Naive thymus-derived CD8-positive, alpha-beta T cell (primary cell): ENCODE results near the gene DYDC2. TPM values are rescaled to one million over a fixed set of nuclear protein-coding genes. Genes with fewer than 3 reads are reported as not detected.

Source experiments
- ATAC-seq, 2 donors: fragments of 150-1000 bp; cut with Tn5 transposase in 1 of 2; sonication (Bioruptor Pico), chemical (Tn5 transposase) in 1 of 2; 1 replicate in 1 of 2; 2 replicates in 1 of 2; pipeline ENCODE4 v1.10.0; 2021; ENCODE audit warnings: mild to moderate bottlenecking in 2 of 2, moderate library complexity in 2 of 2
- POLR2A ChIA-PET: fragments of 350-600 bp; sonication (Branson Sonifier 250); formaldehyde crosslinking; loops from one replicate; lab custom pipeline; 2021; ENCODE audit warnings: antibody characterized with exemption; lab: Charles Lee
- DNase-seq, 10 donors: peaks; one replicate each; pipeline versions ENCODE4 v3.0.0 to v3.0.0-alpha.2; 2020 to 2022
- H3K27ac Mint-ChIP-seq, 10 donors: one replicate each; pipeline ENCODE4 v1.8.0; 2020 to 2022; ENCODE audit warnings: mild to moderate bottlenecking in 10 of 10, mixed read lengths in 10 of 10, moderate library complexity in 4 of 10, inconsistent platforms in 1 of 10
- H3K27me3 Mint-ChIP-seq, 5 donors: one replicate each; pipeline ENCODE4 v1.8.0; 2021 to 2022; ENCODE audit warnings: mixed read lengths in 5 of 5
- H3K36me3 Mint-ChIP-seq, 3 donors: one replicate each; pipeline ENCODE4 v1.8.0; 2020 to 2022; ENCODE audit warnings: mixed read lengths in 3 of 3, mild to moderate bottlenecking in 2 of 3, inconsistent platforms in 1 of 3
- H3K4me1 Mint-ChIP-seq, 4 donors: one replicate each; pipeline ENCODE4 v1.8.0; 2021 to 2022; ENCODE audit warnings: mixed read lengths in 4 of 4
- H3K4me3 Mint-ChIP-seq, 10 donors: one replicate each; pipeline ENCODE4 v1.8.0; 2020 to 2022; ENCODE audit warnings: mild to moderate bottlenecking in 10 of 10, mixed read lengths in 10 of 10, moderate library complexity in 6 of 10, inconsistent platforms in 1 of 10
- H3K9me3 Mint-ChIP-seq, 9 donors: one replicate each; pipeline ENCODE4 v1.8.0; 2020 to 2022; ENCODE audit warnings: mixed read lengths in 9 of 9, mild to moderate bottlenecking in 3 of 9, inconsistent platforms in 1 of 9, moderate library complexity in 1 of 9
- polyA plus RNA-seq, 3 donors: library from polyadenylated mRNA; unstranded; fragments of 300-500 nt; fragmentation: Illumina TruSeq; gene quantifications; one replicate each; pipeline ENCODE4 v1.2.3, GENCODE V29; 2021
- total RNA-seq, 8 experiments: library from RNA in 2 of 8; stranded (reverse) in 2 of 8; gene quantifications; one replicate each; pipeline ENCODE4 v1.2.3 and lab custom pipeline; 2021 to 2026

Gene DYDC2
- total and polyA plus RNA-seq, 5 experiments from 2014 or later, result not detected

GRCh38 chr10:80379701-80380100, 23.1 kb downstream of the DYDC2 start:
- peak overlapping the region in 4 of 10 donors; percentile 13 to 69 (median 42) for H3K27ac Mint-ChIP-seq
- H3K27me3 Mint-ChIP-seq, result peaks cover 0 to 1% (median 0%) of the 10 kb centered on the region in 5 donors
- POLR2A ChIA-PET, result no interaction called here
- no peak overlapping the region for H3K4me3 Mint-ChIP-seq
- DNase-seq (no peak), ATAC-seq (no peak)
- H3K9me3 Mint-ChIP-seq, result no peaks in the 10 kb centered on the region
- H3K4me1 Mint-ChIP-seq, result peaks cover 7 to 18% (median 17%) of the 10 kb centered on the region in 4 donors
- H3K36me3 Mint-ChIP-seq, result no peaks in the 10 kb centered on the region

- H3K27ac Mint-ChIP-seq, result peak overlapping the region in 2 of 10 donors; percentile 30 to 31
Observed at GRCh38 chr10:80380185-80380584, 23.6 kb downstream of the DYDC2 start.

GRCh38 chr10:80382989-80383388, 26.4 kb downstream of the DYDC2 start:
- H3K36me3 Mint-ChIP-seq, result no peaks in the 10 kb centered on the region
- H3K9me3 Mint-ChIP-seq, result no peaks in the 10 kb centered on the region
- ATAC-seq (peak; percentile 58 to 67), DNase-seq (peak; percentile 23 to 77 (median 55))
- peaks cover 7 to 16% (median 16%) of the 10 kb centered on the region in 4 donors for H3K4me1 Mint-ChIP-seq
- H3K4me3 Mint-ChIP-seq, result peak overlapping the region in 3 of 10 donors; percentile 5 to 62 (median 42)
- POLR2A ChIA-PET, result interaction anchor here (0.5 to 1.8 kb wide), 3 partner anchors 24 to 206 kb away, joined by 3 to 12 read pairs (median 5); no protein-coding TSS in a partner anchor
- H3K27ac Mint-ChIP-seq, result peak overlapping the region in 9 of 10 donors; percentile 6 to 90 (median 57)
- peaks cover 0 to 1% (median 0%) of the 10 kb centered on the region in 5 donors for H3K27me3 Mint-ChIP-seq

More at GRCh38 chr10:80380185-80380584, 23.6 kb downstream of the DYDC2 start:
- POLR2A ChIA-PET, result no interaction called here
- no peaks in the 10 kb centered on the region for H3K36me3 Mint-ChIP-seq
- H3K4me1 Mint-ChIP-seq, result peaks cover 7 to 18% (median 17%) of the 10 kb centered on the region in 4 donors
- ATAC-seq (no peak), DNase-seq (no peak)
- peaks cover 0 to 1% (median 0%) of the 10 kb centered on the region in 5 donors for H3K27me3 Mint-ChIP-seq
- no peak overlapping the region for H3K4me3 Mint-ChIP-seq
- no peaks in the 10 kb centered on the region for H3K9me3 Mint-ChIP-seq

GRCh38 chr10:80390740-80391139, 34.2 kb downstream of the DYDC2 start:
- H3K9me3 Mint-ChIP-seq, result no peaks in the 10 kb centered on the region
- DNase-seq, result no peak
- POLR2A ChIA-PET, result interaction anchor here (0.7 kb wide), 1 partner anchor 171 kb away, joined by 4 read pairs; no protein-coding TSS in a partner anchor
- no peak overlapping the region for H3K27ac Mint-ChIP-seq
- no peak overlapping the region for H3K4me3 Mint-ChIP-seq
- peaks cover 0 to 3% (median 2%) of the 10 kb centered on the region in 5 donors for H3K27me3 Mint-ChIP-seq
- peaks cover 0 to 3% (median 0%) of the 10 kb centered on the region in 4 donors for H3K4me1 Mint-ChIP-seq
- ATAC-seq, result no peak
- H3K36me3 Mint-ChIP-seq, result no peaks in the 10 kb centered on the region

- no peaks in the 10 kb centered on the region for H3K9me3 Mint-ChIP-seq
- no peak overlapping the region for H3K4me3 Mint-ChIP-seq
- peaks cover 0 to 3% (median 0%) of the 10 kb centered on the region in 4 donors for H3K4me1 Mint-ChIP-seq
- no peak for ATAC-seq
- no peak for DNase-seq
- POLR2A ChIA-PET, result no interaction called here
- peaks cover 0 to 3% (median 2%) of the 10 kb centered on the region in 5 donors for H3K27me3 Mint-ChIP-seq
- H3K27ac Mint-ChIP-seq, result no peak overlapping the region
- no peaks in the 10 kb centered on the region for H3K36me3 Mint-ChIP-seq
Observed at GRCh38 chr10:80392250-80392649, 35.7 kb downstream of the DYDC2 start.

- POLR2A ChIA-PET, result interaction anchor here (0.7 kb wide), 1 partner anchor 111 kb away, joined by 3 read pairs; no protein-coding TSS in a partner anchor
Observed at GRCh38 chr10:80394358-80394916, 37.9 kb downstream of the DYDC2 start.

GRCh38 chr10:80397014-80397413, 40.4 kb downstream of the DYDC2 start:
- Mint-ChIP-seq H3K4me3 (no peak overlapping the region), H3K36me3 (no peaks in the 10 kb centered on the region), H3K27ac (no peak overlapping the region), H3K4me1 (no peaks in the 10 kb centered on the region), H3K9me3 (no peaks in the 10 kb centered on the region), H3K27me3 (peaks cover 0 to 3% (median 2%) of the 10 kb centered on the region in 5 donors)
- DNase-seq (no peak), ATAC-seq (no peak)
- POLR2A ChIA-PET, result interaction anchor here (0.7 kb wide), 1 partner anchor 76 kb away, joined by 4 read pairs; no protein-coding TSS in a partner anchor

More at GRCh38 chr10:80394358-80394916, 37.9 kb downstream of the DYDC2 start:
- no peaks in the 10 kb centered on the region for H3K9me3 Mint-ChIP-seq
- DNase-seq, result no peak
- no peak for ATAC-seq
- no peak overlapping the region for H3K27ac Mint-ChIP-seq
- H3K4me1 Mint-ChIP-seq, result no peaks in the 10 kb centered on the region
- no peak overlapping the region for H3K4me3 Mint-ChIP-seq
- H3K36me3 Mint-ChIP-seq, result no peaks in the 10 kb centered on the region
- peaks cover 0 to 3% (median 2%) of the 10 kb centered on the region in 5 donors for H3K27me3 Mint-ChIP-seq

- Mint-ChIP-seq H3K27me3 (no peaks in the 10 kb centered on the region), H3K4me1 (no peaks in the 10 kb centered on the region), H3K27ac (no peak overlapping the region), H3K9me3 (no peaks in the 10 kb centered on the region), H3K4me3 (no peak overlapping the region), H3K36me3 (no peaks in the 10 kb centered on the region)
- POLR2A ChIA-PET, result no interaction called here
- DNase-seq (no peak), ATAC-seq (no peak)
Observed at GRCh38 chr10:80400136-80400804, 43.7 kb downstream of the DYDC2 start.

GRCh38 chr10:80405035-80405434, 48.5 kb downstream of the DYDC2 start:
- POLR2A ChIA-PET, result interaction anchor here (1.3 kb wide), 1 partner anchor 54 kb away, joined by 7 read pairs; no protein-coding TSS in a partner anchor
- no peak overlapping the region for H3K27ac Mint-ChIP-seq
- no peaks in the 10 kb centered on the region for H3K36me3 Mint-ChIP-seq
- H3K27me3 Mint-ChIP-seq, result peaks cover 0 to 6% (median 0%) of the 10 kb centered on the region in 5 donors
- ATAC-seq, result no peak
- peaks cover 9 to 21% (median 16%) of the 10 kb centered on the region in 4 donors for H3K4me1 Mint-ChIP-seq
- no peaks in the 10 kb centered on the region for H3K9me3 Mint-ChIP-seq
- no peak for DNase-seq
- H3K4me3 Mint-ChIP-seq, result no peak overlapping the region

- no peaks in the 10 kb centered on the region for H3K36me3 Mint-ChIP-seq
- POLR2A ChIA-PET, result interaction anchor here (0.6 to 1.3 kb wide), 2 partner anchors 30 to 53 kb away, joined by 4 to 7 read pairs; no protein-coding TSS in a partner anchor
- DNase-seq (no peak), ATAC-seq (no peak)
- H3K4me1 Mint-ChIP-seq, result peaks cover 12 to 25% (median 17%) of the 10 kb centered on the region in 4 donors
- no peak overlapping the region for H3K4me3 Mint-ChIP-seq
- H3K27ac Mint-ChIP-seq, result no peak overlapping the region
- H3K27me3 Mint-ChIP-seq, result peaks cover 0 to 6% (median 0%) of the 10 kb centered on the region in 5 donors
- H3K9me3 Mint-ChIP-seq, result no peaks in the 10 kb centered on the region
Observed at GRCh38 chr10:80405626-80406025, 49.0 kb downstream of the DYDC2 start.

- peaks cover 0 to 6% (median 0%) of the 10 kb centered on the region in 5 donors for H3K27me3 Mint-ChIP-seq
- H3K9me3 Mint-ChIP-seq, result no peaks in the 10 kb centered on the region
- POLR2A ChIA-PET, result interaction anchor here (1.3 kb wide), 1 partner anchor 53 kb away, joined by 7 read pairs; no protein-coding TSS in a partner anchor
- no peak for ATAC-seq
- peak overlapping the region in 1 of 10 donors; percentile 34 for H3K4me3 Mint-ChIP-seq
- DNase-seq, result no peak
- H3K27ac Mint-ChIP-seq, result peak overlapping the region in 1 of 10 donors; percentile 58
- peaks cover 14 to 30% (median 20%) of the 10 kb centered on the region in 4 donors for H3K4me1 Mint-ChIP-seq
- H3K36me3 Mint-ChIP-seq, result no peaks in the 10 kb centered on the region
Observed at GRCh38 chr10:80406204-80406603, 49.6 kb downstream of the DYDC2 start.

GRCh38 chr10:80407812-80408241, 51.2 kb downstream of the DYDC2 start:
- H3K4me1 Mint-ChIP-seq, result peaks cover 19 to 38% (median 24%) of the 10 kb centered on the region in 4 donors
- peak overlapping the region; percentile 85 to 96 (median 94) for H3K4me3 Mint-ChIP-seq
- no peaks in the 10 kb centered on the region for H3K9me3 Mint-ChIP-seq
- peak overlapping the region; percentile 8 to 92 (median 79) for H3K27ac Mint-ChIP-seq
- DNase-seq (peak in 3 of 10 donors; percentile 3 to 21 (median 8)), ATAC-seq (peak; percentile 36 to 48)
- H3K36me3 Mint-ChIP-seq, result no peaks in the 10 kb centered on the region
- POLR2A ChIA-PET, result interaction anchor here (0.6 to 1.3 kb wide), 9 partner anchors 36 to 266 kb away, joined by 3 to 11 read pairs (median 4); no protein-coding TSS in a partner anchor
- H3K27me3 Mint-ChIP-seq, result peaks cover 0 to 6% (median 0%) of the 10 kb centered on the region in 5 donors
